ENCODE data around the gene ITPR3.

ITPR3 gene

DNA sequence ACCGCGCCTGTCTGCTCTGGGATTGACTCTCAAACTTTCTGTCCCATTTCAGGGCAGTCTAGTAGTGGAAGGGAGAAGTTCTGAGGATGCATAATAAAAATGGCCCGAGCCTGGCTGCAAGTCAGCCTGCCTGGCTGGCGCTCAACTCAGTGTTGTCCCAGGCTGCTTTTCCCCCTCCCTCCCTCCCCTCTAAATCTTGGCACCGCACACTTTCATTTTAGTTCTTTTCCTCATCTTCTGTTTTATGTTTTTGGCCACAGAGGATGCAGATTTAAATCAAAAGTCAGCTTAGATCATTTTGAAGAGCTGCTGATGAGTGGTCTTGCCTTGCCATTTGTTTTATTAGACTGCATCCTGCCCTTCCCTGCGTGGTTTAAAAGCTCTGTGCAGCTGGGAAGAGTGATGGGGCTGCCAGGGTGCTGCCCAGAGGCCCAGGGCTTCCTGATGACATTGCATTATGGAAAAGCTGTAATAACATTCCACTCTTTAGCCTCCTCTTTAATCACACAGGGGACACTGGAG is 96.9 kb downstream of the ITPR3 start:
- H3K27me3 ChIP-seq (ENCODE audit: low read depth, low read length): no peaks in the 10 kb centered on the region
- H3K27ac ChIP-seq (ENCODE audit: low read length): peak overlapping the region; percentile 64
- H3K9me3 ChIP-seq (ENCODE audit: control insufficient read depth in 1 of 2, low read length in 2 of 2): no peaks in the 10 kb centered on the region
- H3K4me3 ChIP-seq (ENCODE audit: low read depth in 1 of 2, low read length in 2 of 2): no peak overlapping the region
- no peaks in the 10 kb centered on the region for H3K36me3 ChIP-seq (ENCODE audit: control insufficient read depth in 1 of 2, insufficient read depth in 2 of 2, low read length in 2 of 2)
- peaks cover 0 to 13% of the 10 kb centered on the region in 2 donors for H3K4me1 ChIP-seq (ENCODE audit: control insufficient read depth in 1 of 2, insufficient read depth in 2 of 2, low read length in 2 of 2)

DNA sequence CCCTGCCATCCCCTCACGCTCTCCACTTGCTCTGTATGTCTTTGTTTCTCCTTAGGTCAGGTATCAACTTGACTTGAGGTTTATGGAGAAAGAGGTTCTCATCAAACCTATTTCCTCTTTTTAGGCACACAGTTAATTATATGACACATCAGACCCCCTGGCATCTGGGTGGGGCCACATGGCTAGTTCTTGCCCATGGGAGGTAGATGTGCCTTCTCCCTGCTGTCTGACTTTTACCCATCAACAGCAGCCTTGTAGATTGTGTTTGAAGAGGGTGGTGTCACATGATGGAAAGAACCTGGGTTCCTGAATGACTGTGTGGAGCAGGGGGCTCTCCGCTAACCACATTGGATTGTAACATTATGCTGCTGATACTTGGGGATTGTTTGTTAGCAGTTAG is 97.6 kb downstream of the ITPR3 start:
- no peaks in the 10 kb centered on the region for H3K27me3 ChIP-seq (ENCODE audit: low read depth, low read length)

DNA sequence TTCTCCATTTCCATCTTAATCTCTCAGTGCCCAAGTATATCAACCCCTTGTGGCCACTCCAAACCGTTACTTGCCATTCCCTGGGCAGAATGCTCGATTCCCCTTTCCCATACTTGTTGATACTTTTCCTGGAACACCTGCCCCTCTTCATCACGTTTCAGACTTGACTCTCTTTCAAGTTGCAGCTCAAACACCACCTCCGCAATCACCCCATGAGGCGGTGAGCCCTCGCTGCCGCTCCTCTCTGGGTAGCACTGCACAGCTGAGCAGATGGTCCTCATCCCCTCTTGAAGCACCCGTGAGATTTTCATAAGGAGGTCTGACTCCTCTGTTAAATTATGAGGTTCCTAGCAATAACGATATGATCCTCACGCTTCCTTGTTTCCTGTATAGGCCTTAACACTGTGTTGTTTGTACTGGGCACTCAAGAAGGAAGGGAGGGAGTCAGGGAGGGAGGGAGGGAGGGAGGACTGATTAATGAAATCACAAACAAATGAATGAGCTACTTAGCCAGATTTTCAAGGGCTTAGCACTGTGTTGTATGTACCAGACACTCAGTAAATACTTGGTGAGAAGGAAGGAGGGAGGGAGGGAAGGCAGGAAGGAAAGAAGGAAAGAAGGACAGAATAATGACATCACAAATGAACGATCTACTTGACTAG is 98.3 kb downstream of the ITPR3 start:
- no peak overlapping the region for H3K4me3 ChIP-seq (ENCODE audit: low read depth in 1 of 2, low read length in 2 of 2)
- no peaks in the 10 kb centered on the region for H3K36me3 ChIP-seq (ENCODE audit: control insufficient read depth in 1 of 2, insufficient read depth in 2 of 2, low read length in 2 of 2)
- H3K9me3 ChIP-seq (ENCODE audit: control insufficient read depth in 1 of 2, low read length in 2 of 2): no peaks in the 10 kb centered on the region
- no peaks in the 10 kb centered on the region for H3K27me3 ChIP-seq (ENCODE audit: low read depth, low read length)
- H3K4me1 ChIP-seq (ENCODE audit: control insufficient read depth in 1 of 2, insufficient read depth in 2 of 2, low read length in 2 of 2): peaks cover 0 to 20% of the 10 kb centered on the region in 2 donors
- peak overlapping the region; percentile 64 for H3K27ac ChIP-seq (ENCODE audit: low read length)

More for the DNA sequence above, 97.6 kb downstream of the ITPR3 start:
- H3K9me3 ChIP-seq (ENCODE audit: control insufficient read depth in 1 of 2, low read length in 2 of 2): no peaks in the 10 kb centered on the region
- H3K36me3 ChIP-seq (ENCODE audit: control insufficient read depth in 1 of 2, insufficient read depth in 2 of 2, low read length in 2 of 2): no peaks in the 10 kb centered on the region
- H3K27ac ChIP-seq (ENCODE audit: low read length): peak overlapping the region; percentile 64
- no peak overlapping the region for H3K4me3 ChIP-seq (ENCODE audit: low read depth in 1 of 2, low read length in 2 of 2)
- peaks cover 0 to 19% of the 10 kb centered on the region in 2 donors for H3K4me1 ChIP-seq (ENCODE audit: control insufficient read depth in 1 of 2, insufficient read depth in 2 of 2, low read length in 2 of 2)

DNA sequence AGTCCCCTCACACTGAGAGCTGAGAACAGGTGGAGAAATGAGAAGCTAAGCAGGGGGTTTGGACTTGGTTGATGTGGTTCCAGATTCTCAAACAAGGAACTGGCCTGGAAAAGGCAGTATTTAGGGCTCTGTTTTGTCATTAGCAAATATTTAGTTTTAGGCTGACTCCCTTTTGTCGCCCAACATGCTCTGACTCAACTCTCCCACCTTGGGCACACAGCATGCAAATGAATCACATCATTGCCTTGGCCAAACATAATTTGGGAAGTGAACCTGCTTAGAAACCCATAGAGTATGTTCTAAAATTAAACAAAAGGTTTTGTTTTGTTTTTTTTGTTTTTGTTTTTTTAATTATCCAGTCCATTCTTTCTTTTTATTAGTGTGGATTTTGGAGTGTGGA is 99.9 kb downstream of the ITPR3 start:
- peak overlapping the region; percentile 32 for H3K27ac ChIP-seq (ENCODE audit: low read length)
- no peaks in the 10 kb centered on the region for H3K27me3 ChIP-seq (ENCODE audit: low read depth, low read length)
- H3K36me3 ChIP-seq (ENCODE audit: control insufficient read depth in 1 of 2, insufficient read depth in 2 of 2, low read length in 2 of 2): no peaks in the 10 kb centered on the region
- no peaks in the 10 kb centered on the region for H3K9me3 ChIP-seq (ENCODE audit: control insufficient read depth in 1 of 2, low read length in 2 of 2)
- H3K4me3 ChIP-seq (ENCODE audit: low read depth in 1 of 2, low read length in 2 of 2): no peak overlapping the region
- peaks cover 0 to 20% of the 10 kb centered on the region in 2 donors for H3K4me1 ChIP-seq (ENCODE audit: control insufficient read depth in 1 of 2, insufficient read depth in 2 of 2, low read length in 2 of 2)

DNA sequence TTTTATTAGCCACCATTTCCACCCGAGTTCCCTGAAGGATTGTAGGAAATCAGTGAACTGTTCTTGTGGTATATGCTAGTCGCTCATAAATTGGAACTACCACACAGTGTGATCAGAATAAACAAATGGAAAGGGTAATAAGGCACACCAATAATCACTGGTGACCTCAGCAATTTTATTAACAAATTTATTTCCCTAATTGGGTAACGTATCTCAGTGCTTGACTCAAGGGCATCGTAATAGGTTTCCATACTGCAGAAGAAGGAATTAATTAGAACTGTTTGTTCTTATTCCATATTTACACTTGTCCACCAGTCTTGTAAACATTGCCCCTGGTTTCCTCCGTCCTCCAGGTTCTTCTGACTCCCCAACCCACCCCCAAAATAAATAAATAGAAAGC is 100.4 kb downstream of the ITPR3 start:
- Histone ChIP-seq H3K9me3 (ENCODE audit: control insufficient read depth in 1 of 2, low read length in 2 of 2) (no peaks in the 10 kb centered on the region), H3K27ac (ENCODE audit: low read length) (peak overlapping the region; percentile 32), H3K4me3 (ENCODE audit: low read depth in 1 of 2, low read length in 2 of 2) (no peak overlapping the region), H3K4me1 (ENCODE audit: control insufficient read depth in 1 of 2, insufficient read depth in 2 of 2, low read length in 2 of 2) (peaks cover 0 to 20% of the 10 kb centered on the region in 2 donors), H3K36me3 (ENCODE audit: control insufficient read depth in 1 of 2, insufficient read depth in 2 of 2, low read length in 2 of 2) (no peaks in the 10 kb centered on the region), H3K27me3 (ENCODE audit: low read depth, low read length) (no peaks in the 10 kb centered on the region)

DNA sequence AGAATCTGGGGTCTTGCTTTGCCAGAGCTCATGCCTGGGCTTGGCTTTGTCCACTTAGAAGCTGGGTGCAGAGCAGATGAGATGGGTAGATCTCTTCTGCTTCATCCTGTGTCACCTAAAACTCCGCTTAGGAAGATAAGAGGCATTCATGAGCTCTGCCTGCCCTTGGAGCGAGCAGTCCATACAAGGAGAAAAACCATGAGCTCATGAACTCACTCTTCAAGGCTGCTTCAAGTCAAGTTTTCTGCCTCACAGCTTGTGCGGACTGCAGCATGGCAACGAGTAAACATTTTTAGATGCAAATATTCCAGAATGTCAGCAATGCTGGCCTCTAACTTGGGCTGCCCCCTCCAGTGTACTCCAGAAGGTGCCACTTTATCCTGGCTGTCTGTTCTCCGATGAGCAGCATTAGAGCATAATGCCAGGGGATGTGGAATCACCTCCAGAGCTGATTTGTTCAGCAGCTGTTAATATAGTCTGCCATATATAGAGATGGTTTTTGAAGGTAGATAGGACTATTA is 101.0 kb downstream of the ITPR3 start:
- no peaks in the 10 kb centered on the region for H3K9me3 ChIP-seq (ENCODE audit: control insufficient read depth in 1 of 2, low read length in 2 of 2)
- no peak overlapping the region for H3K4me3 ChIP-seq (ENCODE audit: low read depth in 1 of 2, low read length in 2 of 2)
- no peaks in the 10 kb centered on the region for H3K36me3 ChIP-seq (ENCODE audit: control insufficient read depth in 1 of 2, insufficient read depth in 2 of 2, low read length in 2 of 2)
- H3K27ac ChIP-seq (ENCODE audit: low read length): peak overlapping the region; percentile 32
- peaks cover 0 to 19% of the 10 kb centered on the region in 2 donors for H3K4me1 ChIP-seq (ENCODE audit: control insufficient read depth in 1 of 2, insufficient read depth in 2 of 2, low read length in 2 of 2)
- no peaks in the 10 kb centered on the region for H3K27me3 ChIP-seq (ENCODE audit: low read depth, low read length)

DNA sequence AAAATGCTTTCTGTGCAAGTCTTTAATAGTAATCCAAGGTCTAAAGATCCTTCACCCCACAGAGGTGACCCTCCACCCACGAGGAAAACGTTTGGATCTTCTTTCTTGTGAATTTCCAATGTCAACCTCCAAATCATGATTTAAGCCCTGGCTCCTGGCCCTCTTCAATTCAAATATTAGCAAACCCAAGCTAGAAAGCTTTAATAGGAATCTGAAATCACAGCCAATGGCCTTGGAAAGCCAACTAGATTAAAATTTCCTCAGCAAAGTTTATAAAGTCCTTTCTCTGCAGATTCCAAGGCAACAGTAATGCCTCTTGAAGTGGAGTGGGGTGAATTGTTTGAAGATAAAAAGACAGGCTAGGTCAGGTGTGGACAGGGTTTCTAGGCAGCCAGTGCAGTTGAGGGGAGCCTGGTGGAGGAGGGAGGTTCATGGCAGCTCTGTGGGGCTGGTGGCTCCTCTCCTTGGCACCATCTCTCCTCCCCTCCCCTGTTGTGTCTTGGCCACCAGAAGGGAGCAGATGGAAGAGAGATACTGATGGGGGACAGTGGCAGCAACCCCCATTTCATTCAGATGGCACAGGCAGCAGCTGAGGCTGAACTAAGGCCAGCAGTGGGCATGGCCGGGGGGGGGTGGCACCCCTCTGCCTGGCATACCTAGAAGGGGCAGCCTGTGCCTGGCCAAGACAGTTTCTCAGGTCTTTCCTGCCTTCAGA is 102.4 kb downstream of the ITPR3 start:
- no peak overlapping the region for H3K4me3 ChIP-seq (ENCODE audit: low read depth in 1 of 2, low read length in 2 of 2)
- H3K4me1 ChIP-seq (ENCODE audit: control insufficient read depth in 1 of 2, insufficient read depth in 2 of 2, low read length in 2 of 2): peaks cover 0 to 10% of the 10 kb centered on the region in 2 donors
- H3K27ac ChIP-seq (ENCODE audit: low read length): peak overlapping the region; percentile 32

DNA sequence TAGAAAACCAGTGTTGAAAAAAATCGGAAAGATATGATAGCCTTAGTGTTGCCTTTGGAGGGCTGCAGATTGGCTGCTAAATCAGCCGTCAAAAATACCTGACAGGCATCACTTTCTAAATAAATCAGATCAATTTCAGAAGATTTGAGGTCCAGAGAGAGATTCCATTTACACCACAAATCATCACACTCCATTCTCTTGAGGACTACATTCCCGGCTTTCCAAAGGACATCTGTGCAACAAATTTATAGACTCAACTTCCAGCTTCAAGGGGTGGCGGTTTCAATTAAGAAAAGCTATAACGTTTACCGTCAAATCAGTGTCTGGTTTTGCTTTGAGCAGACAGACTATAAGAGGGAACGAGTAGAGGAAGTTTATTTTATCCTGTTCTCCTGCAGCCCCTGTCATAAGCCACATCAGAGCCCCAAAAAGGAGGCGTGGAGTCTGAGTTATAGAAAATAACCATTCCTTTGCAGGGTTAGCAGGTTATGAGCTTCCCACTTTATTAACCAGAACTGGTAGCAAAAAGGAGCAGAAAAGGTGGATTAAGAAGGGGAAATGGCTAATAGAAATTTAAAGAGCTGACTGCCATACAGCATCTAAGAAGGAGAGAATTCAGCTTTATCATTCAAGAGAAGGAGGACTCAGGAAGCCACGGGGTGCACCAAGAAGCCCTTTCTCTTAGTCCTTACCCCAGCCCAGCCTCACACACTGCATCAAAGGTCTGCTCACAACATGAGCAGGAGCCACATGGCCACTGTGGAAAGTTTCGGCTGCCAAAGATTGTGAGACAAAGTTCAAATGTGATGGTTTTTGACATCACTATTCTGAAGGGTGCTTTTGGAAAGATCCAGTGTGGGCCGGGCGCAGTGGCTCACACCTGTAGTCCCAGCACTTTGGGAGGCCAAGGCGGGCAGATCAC is 103.2 kb downstream of the ITPR3 start:
- Histone ChIP-seq H3K4me3 (ENCODE audit: low read depth in 1 of 2, low read length in 2 of 2) (no peak overlapping the region), H3K36me3 (ENCODE audit: control insufficient read depth in 1 of 2, insufficient read depth in 2 of 2, low read length in 2 of 2) (no peaks in the 10 kb centered on the region), H3K4me1 (ENCODE audit: control insufficient read depth in 1 of 2, insufficient read depth in 2 of 2, low read length in 2 of 2) (peaks cover 0 to 7% of the 10 kb centered on the region in 2 donors), H3K9me3 (ENCODE audit: control insufficient read depth in 1 of 2, low read length in 2 of 2) (no peaks in the 10 kb centered on the region), H3K27me3 (ENCODE audit: low read depth, low read length) (no peaks in the 10 kb centered on the region), H3K27ac (ENCODE audit: low read length) (no peak overlapping the region)

More for the DNA sequence above, 102.4 kb downstream of the ITPR3 start:
- no peaks in the 10 kb centered on the region for H3K27me3 ChIP-seq (ENCODE audit: low read depth, low read length)
- no peaks in the 10 kb centered on the region for H3K36me3 ChIP-seq (ENCODE audit: control insufficient read depth in 1 of 2, insufficient read depth in 2 of 2, low read length in 2 of 2)
- H3K9me3 ChIP-seq (ENCODE audit: control insufficient read depth in 1 of 2, low read length in 2 of 2): no peaks in the 10 kb centered on the region

DNA sequence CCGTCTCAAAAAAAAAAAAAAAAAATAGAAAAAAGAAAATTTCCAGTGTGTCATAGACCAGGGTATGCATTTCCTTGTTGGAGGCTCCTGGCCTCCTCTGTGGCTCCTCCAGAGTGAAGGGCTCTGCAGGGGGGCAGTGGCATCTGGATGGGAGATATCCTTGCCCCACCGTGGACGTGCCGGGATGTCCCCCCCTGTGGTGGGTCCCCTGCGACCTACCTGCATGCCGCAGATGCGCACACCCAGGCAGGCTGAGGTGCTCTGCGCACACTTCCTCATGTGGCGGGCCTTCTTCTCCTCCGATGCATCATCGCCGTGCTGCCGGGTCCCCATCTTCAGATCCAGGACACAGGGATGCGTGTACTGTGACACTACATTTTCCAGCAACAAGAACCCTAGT is 104.1 kb downstream of the ITPR3 start:
- Histone ChIP-seq H3K27ac (ENCODE audit: low read length) (no peak overlapping the region), H3K36me3 (ENCODE audit: control insufficient read depth in 1 of 2, insufficient read depth in 2 of 2, low read length in 2 of 2) (no peaks in the 10 kb centered on the region), H3K27me3 (ENCODE audit: low read depth, low read length) (no peaks in the 10 kb centered on the region), H3K4me3 (ENCODE audit: low read depth in 1 of 2, low read length in 2 of 2) (no peak overlapping the region), H3K4me1 (ENCODE audit: control insufficient read depth in 1 of 2, insufficient read depth in 2 of 2, low read length in 2 of 2) (peaks cover 0 to 7% of the 10 kb centered on the region in 2 donors), H3K9me3 (ENCODE audit: control insufficient read depth in 1 of 2, low read length in 2 of 2) (no peaks in the 10 kb centered on the region)

DNA sequence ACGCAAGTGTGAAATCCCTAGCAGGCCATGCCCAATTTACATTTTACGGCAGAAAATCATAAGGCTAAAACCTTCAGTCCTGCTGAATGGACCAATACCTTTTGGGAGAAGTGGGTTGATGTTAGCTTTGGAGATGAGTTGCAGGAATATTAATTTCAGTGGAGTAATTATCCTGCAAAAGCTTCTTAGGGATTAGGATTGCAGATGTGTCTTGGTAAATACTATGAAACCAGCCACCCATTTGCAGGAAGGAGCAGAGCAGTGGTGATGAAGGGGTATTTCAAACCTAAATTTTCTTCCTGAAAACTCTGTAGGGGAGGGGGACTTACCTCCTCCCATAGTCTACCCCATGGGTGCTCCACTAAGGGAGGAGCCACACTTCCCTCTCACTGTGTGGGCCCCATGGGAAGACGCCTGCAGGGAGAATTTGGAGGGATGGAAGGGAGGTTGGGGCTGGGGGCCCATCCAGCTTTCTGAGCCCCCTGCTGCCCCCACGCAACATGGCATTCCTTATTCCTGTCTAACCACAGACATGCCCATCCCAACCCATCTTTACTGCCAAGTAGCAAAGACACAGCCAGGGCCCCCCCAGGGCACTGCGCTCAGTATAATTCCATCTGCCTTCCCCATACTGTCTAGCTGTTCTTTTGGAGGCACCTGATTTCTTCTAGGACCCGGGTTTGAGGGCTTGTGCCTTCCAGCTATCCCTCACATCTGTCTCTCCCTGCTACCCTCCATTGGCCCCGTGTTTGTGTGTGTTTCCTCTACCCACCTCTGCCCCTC is 105.0 kb downstream of the ITPR3 start:
- no peak overlapping the region for H3K4me3 ChIP-seq (ENCODE audit: low read depth in 1 of 2, low read length in 2 of 2)
- H3K27ac ChIP-seq (ENCODE audit: low read length): no peak overlapping the region
- H3K27me3 ChIP-seq (ENCODE audit: low read depth, low read length): no peaks in the 10 kb centered on the region
- H3K9me3 ChIP-seq (ENCODE audit: control insufficient read depth in 1 of 2, low read length in 2 of 2): no peaks in the 10 kb centered on the region
- H3K4me1 ChIP-seq (ENCODE audit: control insufficient read depth in 1 of 2, insufficient read depth in 2 of 2, low read length in 2 of 2): peaks cover 0 to 11% of the 10 kb centered on the region in 2 donors
- no peaks in the 10 kb centered on the region for H3K36me3 ChIP-seq (ENCODE audit: control insufficient read depth in 1 of 2, insufficient read depth in 2 of 2, low read length in 2 of 2)
